ENCODE data around the gene DIAPH2.

DIAPH2 gene

DNA sequence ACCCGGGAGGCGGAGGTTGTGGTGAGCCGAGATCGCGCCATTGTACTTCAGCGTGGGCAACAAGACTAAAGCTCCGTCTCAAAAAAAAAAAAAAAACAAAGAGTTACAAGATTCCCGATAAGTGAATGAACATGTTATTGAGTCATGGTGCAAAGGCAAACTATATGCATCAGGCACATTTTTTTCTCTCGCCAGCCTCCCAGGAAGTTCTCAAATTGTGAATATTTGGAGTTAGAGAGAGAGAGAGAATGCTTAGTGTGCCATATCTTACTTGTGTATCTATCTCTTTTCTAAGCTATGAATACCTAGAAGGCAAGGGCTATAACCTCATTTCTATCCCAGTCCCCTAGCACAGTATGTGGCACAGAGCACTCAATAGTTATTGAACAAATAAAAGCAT, 599.9 kb downstream of the DIAPH2 start:
- no peak for DNase-seq (ENCODE audit: low read depth in 1 of 2, low spot score in 1 of 2)

GRCh38 chrX:97290199-97290598, 605.6 kb downstream of the DIAPH2 start:
- DNase-seq (ENCODE audit: low read depth in 1 of 2, low spot score in 1 of 2), result no peak

GRCh38 chrX:97294041-97294440, 609.4 kb downstream of the DIAPH2 start:
- DNase-seq (ENCODE audit: low read depth in 1 of 2, low spot score in 1 of 2), result no peak

GRCh38 chrX:97295954-97296353, 611.3 kb downstream of the DIAPH2 start:
- DNase-seq (ENCODE audit: low read depth in 1 of 2, low spot score in 1 of 2), result no peak

DNA sequence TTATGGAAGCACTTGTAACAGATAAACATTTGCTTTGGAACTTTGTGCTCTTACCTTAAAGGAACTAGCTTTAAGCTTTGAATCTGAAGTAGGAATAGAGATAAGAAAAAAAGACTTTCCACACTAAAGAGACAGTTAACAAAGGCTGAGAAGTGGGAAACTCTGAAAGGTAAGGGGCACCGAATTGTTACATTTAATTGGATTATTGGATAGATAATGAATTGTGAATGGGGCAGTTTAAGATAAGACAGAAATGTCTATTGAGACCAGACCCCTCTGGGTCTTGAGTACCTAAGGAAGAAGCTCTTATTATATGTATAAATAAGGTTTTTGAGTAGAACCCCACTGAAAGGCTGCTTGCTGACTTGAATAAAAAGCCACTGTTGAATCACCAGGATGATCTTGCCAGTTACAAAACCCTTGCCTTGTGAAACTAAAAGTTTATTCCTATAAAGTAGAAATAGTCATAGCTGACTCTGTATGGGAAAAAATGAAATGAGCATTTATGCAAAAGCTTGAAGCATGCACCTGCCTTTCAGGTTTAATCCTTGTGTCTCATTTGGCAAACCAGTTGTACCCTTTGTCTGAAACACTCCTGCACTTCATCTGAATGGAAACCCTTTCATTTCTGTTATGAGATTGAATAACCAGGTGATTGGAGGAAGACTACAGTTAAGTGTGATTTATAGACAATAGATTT, 622.3 kb downstream of the DIAPH2 start:
- no peak for DNase-seq (ENCODE audit: low read depth in 1 of 2, low spot score in 1 of 2)

DNA sequence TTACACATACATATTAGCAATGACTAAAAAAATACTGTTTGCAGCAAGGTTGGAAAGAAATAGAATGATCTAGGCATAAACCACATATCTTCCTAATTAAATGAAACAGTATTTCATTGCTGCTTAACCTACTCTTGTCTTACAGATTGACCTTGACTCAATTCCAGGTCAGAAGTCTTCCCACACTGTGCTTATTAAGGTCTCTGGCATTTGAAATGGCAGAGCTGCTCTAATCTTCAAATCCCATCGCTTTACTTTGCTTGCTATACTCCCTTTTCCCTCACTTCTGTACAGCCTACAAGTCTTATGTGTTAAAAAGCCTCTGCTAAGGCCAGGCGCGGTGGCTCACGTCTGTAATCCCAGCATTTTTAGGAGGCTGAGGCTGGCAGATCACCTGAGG, 623.5 kb downstream of the DIAPH2 start:
- DNase-seq (ENCODE audit: low read depth in 1 of 2, low spot score in 1 of 2), result no peak

DNA sequence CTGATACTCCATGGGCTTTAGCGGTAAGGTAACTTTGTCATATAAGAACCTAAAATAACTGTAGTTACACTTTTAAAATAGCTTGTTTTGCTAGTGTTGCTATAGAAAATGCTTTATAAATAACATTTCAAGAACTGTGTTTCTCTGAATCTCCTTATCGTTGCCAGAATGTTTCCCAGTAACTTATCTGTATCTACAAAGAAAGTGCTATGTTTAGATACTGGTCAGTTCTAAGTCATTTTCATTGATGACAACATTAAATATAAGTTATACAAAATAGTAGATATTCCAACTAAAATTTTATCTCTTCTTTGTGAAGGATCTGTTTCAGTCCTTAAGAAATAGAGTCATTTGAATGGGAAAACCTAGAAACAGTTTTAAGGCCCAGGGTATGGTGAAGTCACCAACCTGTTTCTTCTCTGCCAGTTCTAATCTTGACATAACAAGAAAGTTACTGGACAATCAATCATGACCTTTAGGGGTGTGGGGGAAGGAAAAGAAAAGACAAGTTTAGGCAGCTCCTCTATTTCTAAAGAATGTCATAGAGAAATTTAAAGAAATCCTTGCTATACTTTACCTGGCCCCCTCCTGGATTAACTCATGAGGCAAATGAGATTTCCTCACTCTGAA, 625.0 kb downstream of the DIAPH2 start:
- no peak for DNase-seq (ENCODE audit: low read depth in 1 of 2, low spot score in 1 of 2)

DNA sequence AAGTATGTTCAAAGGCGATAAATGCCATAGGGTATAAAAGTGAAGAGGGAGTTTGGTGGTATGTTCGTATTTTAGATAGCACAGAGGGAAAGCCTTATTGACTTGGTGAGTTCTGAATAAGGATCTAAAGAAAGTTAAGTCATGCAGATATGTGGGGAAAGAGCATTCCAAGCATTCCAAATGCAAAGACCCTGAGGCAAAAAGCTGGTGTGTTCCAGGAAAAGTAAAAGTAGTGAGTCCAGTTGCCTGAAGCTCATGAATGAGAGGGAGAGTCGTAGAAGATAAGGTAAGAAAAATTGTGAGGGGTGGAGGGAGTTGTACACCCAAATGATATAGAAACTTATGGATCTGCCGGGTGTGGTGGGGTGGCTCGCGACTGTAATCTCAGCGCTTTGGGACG, 625.7 kb downstream of the DIAPH2 start:
- DNase-seq (ENCODE audit: low read depth in 1 of 2, low spot score in 1 of 2), result no peak

DNA sequence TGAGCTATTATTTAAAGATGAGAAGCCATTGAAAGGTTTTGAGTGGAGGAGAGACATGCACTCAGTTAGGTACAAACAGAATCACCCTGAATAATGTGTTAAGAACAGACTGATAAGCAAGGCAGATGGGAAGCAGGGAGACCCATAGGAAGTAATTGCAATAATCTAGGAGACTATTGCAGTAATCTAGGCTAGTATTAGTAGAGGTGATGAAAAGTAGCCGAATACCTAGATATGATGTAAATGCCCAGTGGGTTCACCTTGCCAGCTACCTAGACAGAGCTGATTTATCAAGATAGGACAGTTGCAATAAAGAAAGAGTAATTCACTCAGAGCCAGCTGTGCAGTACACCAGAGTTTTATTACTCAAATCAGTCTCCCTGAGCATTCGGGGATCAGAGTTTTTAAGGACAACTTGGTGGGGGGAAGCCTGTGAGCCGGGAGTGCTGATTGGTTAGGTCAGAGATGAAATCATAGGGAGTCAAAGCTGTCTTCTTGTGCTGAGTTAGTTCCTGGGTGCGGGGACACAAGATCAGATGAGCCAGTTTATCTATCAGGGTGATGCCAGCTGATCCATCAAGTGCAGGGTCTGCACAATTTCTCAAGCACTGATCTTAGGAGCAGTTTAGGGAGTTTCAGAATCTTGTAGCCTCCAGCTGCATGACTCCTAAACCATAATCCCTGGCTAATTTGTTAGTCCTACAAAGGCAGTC, 626.6 kb downstream of the DIAPH2 start:
- no peak for DNase-seq (ENCODE audit: low read depth in 1 of 2, low spot score in 1 of 2)

DNA sequence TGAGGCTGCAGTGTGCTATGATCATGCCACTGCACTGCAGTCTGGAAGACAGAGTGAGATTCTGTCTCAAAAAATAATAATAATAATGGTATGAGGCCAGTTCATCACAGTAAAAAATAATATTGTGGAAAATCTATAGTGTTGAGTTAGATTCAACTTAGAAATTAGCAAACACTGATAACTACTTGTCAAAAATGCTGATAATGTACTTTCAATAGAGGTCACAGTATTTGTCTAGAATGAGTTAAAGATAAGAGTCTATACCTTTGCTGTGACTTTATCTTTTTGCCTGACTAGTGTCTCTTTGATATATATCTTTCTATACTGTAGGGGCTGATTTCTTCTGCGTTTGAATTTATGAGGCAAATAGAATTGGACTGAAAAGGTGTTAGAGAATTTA, 629.7 kb downstream of the DIAPH2 start:
- no peak for DNase-seq (ENCODE audit: low read depth in 1 of 2, low spot score in 1 of 2)

DNA sequence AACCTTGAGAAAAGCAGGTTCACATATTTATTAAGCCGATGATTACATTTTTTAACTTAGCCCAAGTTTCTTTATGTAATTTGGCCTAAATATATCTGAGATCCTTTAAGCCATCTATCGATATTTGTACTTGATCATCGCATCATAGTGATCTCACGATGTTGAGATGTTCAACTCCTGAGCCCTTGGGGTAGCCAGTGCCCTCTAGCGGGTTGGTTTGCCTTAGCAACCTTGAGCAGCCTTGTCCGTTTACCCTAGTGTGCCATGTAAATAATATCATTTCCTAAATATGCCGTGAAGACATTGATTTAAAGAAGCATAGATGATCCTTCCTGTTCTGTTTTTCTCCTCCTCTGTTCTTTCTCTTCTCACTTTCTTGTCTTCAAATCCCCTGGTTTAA, 631.3 kb downstream of the DIAPH2 start:
- no peak for DNase-seq (ENCODE audit: low read depth in 1 of 2, low spot score in 1 of 2)

GRCh38 chrX:97320305-97320704, 635.7 kb downstream of the DIAPH2 start:
- no peak for DNase-seq (ENCODE audit: low read depth in 1 of 2, low spot score in 1 of 2)

- no peak for DNase-seq (ENCODE audit: low read depth in 1 of 2, low spot score in 1 of 2)
Measured at GRCh38 chrX:97322401-97322800, 637.8 kb downstream of the DIAPH2 start.

- DNase-seq (ENCODE audit: low read depth in 1 of 2, low spot score in 1 of 2), result no peak
Measured at GRCh38 chrX:97326456-97326855, 641.8 kb downstream of the DIAPH2 start.

GRCh38 chrX:97328853-97329390, 644.3 kb downstream of the DIAPH2 start:
- no peak for DNase-seq (ENCODE audit: low read depth in 1 of 2, low spot score in 1 of 2)

DNA sequence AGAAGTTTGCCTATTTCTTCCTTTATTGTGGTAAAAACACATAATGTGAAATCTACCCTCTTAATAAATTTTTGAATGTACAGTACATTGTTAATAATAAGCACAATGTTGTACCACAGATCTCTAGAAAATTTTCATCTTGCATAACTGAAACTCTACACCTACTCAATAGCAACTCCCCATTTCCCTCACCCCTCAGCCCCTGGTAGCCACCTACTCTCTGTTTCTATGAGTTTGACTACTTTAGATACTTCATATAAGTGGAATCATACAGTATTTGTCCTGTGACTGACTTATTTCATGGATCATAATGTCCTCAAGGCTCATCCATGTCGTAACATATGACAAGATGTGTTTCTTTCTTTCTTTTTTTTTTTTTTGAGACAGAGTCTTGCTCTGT, 645.5 kb downstream of the DIAPH2 start:
- no peak for DNase-seq (ENCODE audit: low read depth in 1 of 2, low spot score in 1 of 2)

GRCh38 chrX:97332963-97333362, 648.3 kb downstream of the DIAPH2 start:
- DNase-seq (ENCODE audit: low read depth in 1 of 2, low spot score in 1 of 2), result no peak

DNA sequence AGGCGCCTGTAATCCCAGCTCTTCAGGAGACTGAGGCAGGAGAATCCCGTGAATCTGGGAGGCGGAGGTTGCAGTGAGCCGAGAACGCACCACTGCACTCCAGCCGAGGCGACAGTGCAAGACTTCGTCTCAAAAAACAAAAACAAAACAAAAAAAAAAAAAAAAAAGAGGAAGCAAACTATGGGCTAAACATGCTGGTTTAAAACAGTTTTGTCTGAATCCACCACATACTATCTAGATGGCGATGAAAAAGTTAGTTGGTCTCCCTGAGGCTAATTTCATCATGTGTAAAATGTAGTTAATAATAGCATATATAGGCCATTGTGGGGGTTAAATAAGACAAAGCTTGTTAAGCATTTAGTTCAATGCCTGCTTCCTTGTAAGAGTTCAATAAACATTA, 650.2 kb downstream of the DIAPH2 start:
- no peak for DNase-seq (ENCODE audit: low read depth in 1 of 2, low spot score in 1 of 2)

- no peak for DNase-seq (ENCODE audit: low read depth in 1 of 2, low spot score in 1 of 2)
Measured at GRCh38 chrX:97344724-97345123, 660.1 kb downstream of the DIAPH2 start.

DNA sequence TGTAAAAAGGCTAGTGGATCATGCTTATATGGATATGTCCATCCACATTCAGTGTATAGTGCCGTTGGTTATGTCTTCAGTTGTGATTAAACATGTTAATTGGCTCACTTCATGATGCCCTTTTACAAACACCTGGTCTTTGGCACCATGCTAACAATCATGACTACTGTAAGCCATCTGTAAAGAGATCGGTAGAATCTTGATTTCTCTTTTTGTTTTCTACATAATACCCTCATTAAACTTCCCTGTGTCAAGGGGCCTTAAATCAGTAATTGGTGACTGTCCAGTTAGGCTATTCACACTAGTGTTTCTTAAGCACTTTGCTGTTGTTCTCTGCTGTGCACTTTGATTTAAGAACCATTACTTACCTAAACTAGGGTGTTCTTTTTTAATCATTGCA, 674.3 kb downstream of the DIAPH2 start:
- no peak for DNase-seq (ENCODE audit: low read depth in 1 of 2, low spot score in 1 of 2)

DNA sequence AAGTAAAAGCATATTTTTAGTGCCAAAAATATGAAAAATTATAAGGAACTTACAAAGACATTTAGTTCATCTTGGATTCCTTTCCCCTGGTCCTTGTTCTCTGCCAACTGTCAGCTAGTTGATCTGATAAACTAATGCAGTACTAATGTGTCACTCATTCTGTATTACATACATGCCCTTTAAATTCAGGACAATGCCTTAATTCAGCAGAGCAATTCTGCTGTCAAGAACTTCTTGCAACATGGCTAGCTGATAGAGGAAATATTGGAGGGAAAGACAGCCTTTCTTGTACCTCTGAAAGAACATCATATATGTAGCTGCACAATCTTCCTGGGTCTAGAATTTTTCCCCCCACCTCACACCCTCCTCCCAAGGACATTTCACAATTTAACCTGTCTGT, 679.2 kb downstream of the DIAPH2 start:
- no peak for DNase-seq (ENCODE audit: low read depth in 1 of 2, low spot score in 1 of 2)

- DNase-seq (ENCODE audit: low read depth in 1 of 2, low spot score in 1 of 2), result no peak
Measured at GRCh38 chrX:97366237-97366636, 681.6 kb downstream of the DIAPH2 start.

All from stimulated activated CD4-positive, alpha-beta T cell treated with anti-CD3 and anti-CD28 coated beads, Interleukin-15, amount 100 ng/mL, for 1 hour (primary cell).